Stimulated activated CD4-positive, alpha-beta T cell treated with anti-CD3 and anti-CD28 coated beads, Interleukin-1b, Interleukin-23, amount 100 ng/mL, for 1 hour (primary cell): ENCODE results near the gene C12orf75.
"Not testable (repeated sequence)": the region's sequence is repeated elsewhere in the genome, so short reads cannot be mapped to it uniquely, and the experiment has no call there.

Source experiments
- DNase-seq, 2 donors: peaks; one replicate each; pipeline ENCODE4 v3.0.0-alpha.2; 2020; ENCODE audit warnings: low read depth in 2 of 2

The C12orf75 gene

DNA sequence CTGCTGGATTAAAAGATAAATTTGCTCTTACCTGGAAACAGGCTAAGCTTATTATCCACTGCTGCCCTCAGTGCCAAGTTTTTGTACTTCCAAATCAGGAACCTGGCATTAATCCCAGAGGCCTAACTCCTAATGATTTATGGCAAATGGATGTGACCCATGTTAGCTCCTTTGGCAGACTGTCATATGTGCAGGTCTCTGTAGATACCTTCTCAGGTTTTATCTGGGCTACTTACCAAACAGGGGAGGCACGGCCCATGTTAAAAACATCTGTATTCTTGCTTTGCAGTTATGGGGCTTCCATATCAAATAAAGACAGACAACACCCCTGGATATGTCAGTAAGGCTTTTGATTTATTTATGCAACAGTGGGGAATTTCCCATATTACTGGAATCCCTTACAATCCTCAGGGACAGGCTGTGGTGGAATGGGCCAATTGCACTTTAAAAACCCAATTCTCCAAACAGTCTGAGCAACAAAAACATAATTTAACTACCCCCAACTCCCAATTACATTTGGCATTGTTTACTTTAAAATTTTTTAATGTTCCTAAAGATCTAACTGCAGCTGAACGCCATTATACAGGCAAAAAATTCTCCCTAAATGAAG lies 19.9 kb upstream of the C12orf75 start:
- DNase-seq, result not testable (repeated sequence)

DNA sequence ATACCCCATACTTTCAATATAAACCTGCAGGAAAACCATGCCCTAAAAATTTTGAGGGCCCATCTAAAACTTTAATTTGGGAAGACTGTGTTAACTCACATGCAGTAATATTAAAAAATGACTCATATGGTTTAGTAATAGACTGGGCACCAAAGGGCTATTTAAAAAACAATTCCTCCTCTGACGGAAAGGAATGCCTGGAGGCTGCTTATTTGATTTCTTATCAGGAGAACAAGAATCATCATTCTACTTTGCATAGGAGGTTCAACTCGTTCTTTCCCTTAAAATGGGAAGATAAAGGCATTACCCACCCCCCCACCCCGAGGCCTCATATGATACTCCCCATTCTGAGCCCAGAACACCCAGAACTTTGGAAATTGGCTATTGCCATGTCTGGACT lies 18.6 kb upstream of the C12orf75 start:
- DNase-seq, result not testable (repeated sequence)

DNA sequence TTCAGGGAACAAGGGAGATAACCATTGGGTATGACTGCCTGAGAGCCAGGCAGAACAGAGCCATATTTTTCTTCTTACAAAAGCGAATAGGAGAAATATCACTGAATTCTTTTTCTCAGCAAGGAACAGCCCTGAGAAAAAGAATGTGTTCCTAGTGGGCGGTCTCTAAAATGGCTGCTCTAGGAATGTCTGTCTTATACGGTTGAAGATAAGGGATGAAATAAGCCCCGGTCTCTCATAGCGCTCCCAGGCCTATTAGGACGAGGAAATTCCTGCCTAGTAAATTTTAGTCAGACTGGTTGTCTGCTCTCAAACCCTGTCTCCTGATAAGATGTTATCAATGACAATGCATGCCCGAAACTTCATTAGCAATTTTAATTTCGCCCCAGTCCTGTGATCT lies 16.7 kb upstream of the C12orf75 start:
- not testable (repeated sequence) for DNase-seq

DNA sequence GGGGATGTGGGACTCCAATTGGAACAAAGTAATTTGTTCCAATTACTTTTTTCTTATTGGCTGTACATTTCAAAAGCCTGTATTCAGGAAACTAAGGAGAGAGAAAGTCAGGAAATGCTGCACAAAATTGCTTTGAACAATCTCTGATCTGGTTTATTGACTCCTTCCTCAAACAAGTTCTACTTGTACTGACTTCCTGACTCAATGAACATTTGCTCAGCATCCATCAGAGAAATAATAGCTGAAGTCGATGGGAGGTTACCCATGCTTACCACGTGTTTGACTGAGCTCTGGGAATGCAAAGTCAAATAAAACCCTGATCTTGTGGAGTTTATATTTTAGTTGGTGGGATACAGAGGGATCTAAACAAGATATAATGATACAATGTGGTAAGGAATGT lies 15.4 kb upstream of the C12orf75 start:
- no peak for DNase-seq

DNA sequence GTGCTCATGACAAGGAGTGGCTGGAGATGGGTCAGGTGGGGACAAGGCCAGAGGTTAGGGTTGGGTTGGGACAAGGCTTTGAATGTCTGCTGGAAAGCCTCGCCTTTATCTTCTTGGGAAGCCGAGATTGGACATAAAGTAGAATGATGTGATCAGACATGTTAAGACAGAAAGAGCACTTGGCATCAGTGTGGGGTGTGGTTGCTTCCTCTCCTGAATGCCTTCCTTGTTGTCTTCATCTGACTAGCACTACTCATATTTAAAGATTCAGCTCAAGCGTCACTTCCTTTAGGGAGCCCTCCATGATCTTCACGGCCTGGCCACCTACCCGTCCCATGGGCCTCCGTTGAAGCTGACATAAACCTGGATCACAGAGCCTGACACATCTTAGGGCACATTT lies 14.8 kb upstream of the C12orf75 start:
- DNase-seq, result no peak

DNA sequence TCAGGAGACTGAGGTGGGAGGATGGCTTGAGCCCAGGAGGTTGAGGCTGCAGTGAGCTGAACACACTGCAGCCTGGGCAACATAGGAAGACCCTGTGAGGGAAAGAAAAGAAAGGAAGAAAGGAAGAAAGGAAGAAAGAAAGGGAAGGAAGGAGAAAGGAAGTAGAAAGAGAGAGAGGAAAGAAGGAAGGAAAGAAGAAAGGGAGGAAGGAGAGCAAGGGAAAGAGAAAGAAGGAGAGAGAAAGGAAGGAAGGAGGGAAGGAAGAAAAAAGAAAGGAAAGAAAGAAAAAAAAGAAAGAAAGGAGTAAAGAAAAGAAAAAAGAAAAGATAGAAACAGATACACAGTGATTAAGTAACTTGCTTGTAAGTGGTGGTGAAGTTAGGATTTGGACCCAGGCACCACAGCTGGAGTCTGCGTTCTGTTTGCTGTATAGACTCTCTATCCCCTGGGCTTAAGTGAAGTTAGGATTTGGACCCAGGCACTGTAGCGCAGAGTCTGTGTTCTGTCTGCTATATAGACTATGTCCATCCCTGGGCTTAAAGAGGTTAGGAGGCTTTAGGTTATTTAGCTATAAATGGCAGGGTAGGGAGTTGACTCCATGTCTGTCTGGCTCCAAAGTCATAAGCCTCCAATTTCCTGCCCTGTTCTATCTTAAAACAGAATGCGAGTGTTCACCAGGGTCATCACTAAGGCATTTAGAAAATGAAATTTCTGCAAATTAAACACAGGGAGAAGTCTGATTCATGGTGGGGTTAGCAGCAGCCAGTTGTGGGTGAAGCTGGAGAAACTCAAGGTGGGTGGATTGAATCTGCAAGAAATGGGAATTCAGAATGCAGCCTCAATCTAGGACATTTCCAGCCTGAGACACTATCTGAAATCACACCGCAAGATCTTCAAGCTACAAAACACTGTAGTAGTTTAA lies 13.3 kb upstream of the C12orf75 start:
- no peak for DNase-seq

DNA sequence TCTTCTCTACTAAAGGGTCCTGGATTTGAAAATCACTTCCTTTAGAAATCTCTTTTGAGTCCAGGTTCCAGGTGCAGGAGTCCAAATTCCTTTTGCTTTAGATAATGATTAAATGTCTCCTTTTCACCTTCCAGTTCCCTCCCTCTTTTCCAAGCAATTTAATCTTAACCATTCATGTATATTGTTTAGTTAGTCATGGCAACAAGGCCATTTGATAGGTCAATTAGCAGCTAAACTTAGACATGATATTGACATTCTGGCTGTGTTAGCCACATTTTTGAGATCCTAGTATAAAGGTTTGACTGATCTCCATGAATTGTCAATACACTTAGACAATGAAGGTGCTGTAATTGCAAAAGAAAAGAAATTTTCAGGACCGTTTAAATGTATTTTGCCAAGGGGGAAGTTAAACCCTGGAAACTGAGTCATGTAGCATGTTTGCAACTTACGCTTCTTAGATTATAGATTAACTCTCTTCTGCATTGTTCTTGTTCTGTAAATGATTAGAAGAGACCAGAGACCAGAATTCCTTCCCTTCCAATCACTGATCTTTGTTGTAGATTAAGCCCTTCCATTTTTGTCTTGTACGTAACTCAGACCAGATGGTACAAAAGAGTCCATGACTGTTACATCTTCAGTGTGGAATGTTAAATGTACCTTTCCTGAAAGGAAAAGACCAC lies 12.4 kb upstream of the C12orf75 start:
- DNase-seq, result no peak

DNA sequence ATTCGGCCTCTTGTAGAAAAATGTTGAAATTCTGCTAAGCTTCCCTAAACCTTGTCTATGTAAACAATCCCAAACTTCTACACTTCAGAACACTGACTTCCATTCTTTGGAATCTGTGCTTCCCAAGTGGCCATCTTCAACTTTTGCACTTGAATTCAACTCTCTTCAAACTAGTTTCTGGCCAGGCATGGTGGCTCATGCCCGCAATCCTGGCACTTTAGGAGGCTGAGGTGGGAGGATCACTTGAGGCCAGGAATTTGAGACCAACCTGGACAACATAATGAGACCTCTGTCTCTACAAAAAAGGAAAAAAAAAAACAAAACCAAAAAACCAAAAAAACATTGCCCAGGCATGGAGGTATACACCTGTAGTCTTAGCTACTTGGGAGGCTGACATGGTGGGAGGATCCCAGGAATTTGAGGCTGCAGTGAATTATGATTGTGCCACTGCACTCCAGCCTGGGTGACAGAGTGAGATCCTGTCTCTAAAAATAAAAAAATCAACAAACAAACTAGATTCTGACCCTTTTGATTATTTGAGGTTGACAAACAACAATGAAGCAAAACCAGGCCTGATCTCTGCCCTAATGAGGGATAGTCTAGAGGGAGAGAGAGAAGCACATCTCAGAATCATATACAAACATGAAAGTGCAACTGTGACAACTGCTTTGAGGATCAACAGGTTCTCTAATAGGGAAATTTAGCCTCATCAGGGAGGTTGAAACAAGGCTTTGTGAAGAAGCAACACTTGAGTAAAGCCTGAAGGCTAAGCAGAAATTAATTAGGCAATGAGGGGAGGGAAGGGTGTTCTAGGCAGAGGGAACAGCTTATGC lies 11.6 kb upstream of the C12orf75 start:
- no peak for DNase-seq

DNA sequence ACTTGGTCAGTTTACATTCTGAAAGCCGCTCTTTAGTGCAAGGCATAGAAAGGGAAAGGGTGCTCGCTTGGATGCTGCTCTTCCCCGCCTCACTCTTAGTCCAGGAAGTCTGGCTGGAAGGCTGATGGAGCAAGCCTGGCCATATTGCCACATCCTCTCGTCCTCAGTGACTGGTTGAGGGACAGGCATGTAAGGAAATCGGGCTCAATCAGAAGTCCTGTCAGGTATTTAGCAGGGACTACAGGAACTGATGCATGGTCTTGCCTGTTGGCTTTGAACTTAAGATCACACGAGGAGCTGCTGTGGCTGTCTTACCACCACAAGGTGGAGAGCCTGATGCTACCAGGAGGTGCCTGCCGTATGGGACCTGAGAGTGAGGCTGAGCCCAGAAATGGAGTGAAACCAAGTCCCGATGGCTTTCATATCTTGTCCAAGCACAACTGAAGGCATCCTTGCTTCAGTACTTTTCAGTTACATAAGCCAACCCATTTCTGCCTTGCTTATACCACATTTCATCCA lies 10.7 kb upstream of the C12orf75 start:
- DNase-seq, result no peak

DNA sequence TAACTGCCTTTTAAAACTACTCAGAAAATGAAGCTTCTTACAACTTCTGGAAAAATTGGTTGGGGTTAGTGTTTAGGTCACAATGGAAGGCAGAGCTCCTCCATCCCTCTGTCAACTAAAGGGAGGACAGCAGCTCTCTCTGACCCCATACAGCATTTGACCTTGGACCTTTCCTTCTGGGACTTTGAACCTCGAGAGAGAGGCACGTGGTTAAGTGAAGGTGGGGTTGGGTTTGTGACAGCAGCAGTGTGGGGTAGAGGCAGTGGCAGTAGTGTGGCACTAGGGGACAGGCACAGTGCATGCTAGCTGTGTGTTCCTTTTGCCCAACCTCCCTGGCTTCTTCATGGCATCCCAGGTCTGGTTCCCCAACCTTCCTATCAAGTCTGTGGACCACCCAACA lies 9.4 kb upstream of the C12orf75 start:
- no peak for DNase-seq

DNA sequence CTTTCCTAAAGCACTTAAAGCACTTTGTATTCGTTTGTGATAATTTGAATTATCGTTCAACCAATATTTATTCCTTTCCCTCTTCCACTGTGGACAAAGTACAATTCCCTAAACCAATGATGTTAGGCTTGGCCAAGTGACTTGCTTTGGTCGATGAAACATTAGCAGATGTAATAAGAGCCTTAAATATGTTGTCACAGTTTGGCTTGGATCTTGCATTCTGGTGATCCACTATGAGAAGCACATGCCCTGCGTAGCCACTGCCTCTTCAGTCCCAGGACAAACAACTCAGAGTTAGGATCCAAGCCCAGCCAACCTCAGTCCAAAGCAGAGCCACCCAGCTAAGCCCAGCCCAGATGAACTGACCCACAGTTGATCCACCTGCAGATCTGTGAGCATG lies 8.4 kb upstream of the C12orf75 start:
- no peak for DNase-seq

DNA sequence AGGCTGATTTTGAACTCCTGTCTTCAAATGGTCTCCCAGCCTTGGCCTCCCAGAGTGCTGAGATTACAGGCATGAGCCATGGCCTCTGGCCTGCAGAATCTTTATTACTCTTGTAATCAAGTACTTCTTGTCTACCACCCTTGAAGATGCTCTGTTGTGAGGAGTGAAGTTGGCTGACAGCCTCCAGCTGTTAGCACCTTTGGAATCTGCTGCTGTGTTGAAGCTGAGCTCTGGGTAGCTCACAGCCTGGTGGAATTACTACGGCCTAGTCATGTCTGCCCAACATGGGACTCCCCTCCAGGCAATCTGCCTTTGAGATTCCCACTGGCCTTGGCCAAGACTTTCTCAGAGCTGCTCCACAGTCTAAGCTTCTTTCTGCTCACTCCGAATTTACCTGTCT lies 5.8 kb upstream of the C12orf75 start:
- DNase-seq, result no peak

DNA sequence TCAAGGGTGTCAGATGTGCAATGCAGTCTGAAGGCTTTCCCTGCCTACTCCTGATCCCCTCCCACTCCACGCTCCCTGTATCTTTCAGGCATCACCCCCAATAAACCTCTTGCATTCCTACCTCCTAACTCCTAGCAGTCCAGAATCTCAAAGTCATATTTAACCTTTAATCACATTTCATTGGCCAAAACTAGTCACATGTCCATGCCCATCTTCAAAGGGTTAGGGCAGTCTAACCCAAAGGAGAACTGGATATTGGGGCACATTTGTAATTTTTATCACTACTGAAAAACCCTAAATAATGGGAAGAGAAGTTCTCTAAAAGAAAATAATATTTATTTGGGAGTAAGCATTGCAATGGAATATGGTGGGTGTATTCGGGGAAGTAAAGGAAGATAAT lies 5.4 kb upstream of the C12orf75 start:
- no peak for DNase-seq

DNA sequence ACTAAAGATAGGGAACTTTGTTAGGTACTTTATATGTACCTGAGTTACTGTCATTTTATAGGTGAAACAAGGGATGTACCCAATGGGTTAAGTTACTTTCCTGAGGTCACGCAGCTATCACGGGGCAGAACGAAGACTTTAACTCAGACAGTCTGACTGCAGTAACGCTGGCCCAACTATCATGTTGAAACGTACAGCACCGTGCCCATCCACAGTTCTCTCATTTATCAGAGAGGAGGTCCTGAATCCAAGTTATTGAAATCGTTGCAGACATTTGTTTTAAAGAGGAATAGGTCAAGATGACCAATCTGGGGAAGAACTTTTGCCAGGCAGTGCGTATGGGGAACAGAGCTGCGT lies 587 bp upstream of the C12orf75 start:
- DNase-seq, result no peak

DNA sequence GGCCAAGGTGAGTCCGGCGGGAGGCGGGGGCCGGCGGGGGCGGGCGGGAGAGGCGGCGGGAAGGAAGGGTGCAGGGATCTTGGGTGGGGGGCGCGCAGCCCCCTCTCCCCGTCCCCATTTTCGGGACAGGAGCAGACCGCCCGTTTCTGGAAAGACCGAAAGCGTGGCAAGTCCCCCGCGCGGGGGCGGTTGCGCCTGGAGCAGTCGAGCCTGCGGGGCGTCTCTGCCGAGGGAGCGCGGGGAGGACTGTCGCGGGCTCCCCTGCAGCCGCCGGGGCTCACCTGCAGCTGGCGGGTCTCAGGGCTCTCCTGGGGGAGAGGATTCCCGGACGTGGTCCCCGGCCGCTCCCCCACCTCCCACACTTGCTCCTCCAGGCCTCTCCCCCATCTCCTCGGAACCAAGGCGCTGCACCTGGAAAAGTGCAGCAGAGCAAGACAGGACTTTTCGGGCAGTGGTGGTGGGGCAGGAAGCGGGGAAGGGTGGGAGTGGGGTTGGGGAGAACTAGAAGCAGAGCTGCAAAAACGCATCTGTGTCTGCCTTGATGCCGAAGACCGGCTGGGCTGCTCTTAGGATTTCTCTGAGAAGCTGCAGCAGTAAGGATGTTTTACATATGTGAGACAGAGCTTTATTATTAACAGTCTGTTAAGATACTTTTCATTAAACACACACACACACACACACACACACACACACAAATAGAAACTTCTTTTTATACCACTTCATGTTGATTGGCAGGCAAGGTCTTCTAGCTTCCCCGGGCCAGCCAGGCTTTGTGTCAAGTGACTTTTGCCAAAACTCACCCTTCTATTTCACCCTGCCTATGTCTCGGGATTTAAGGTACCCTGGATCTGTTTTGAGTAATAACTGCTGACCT lies 677 bp downstream of the C12orf75 start:
- DNase-seq, result peak in 1 of 2 donors; percentile 3

DNA sequence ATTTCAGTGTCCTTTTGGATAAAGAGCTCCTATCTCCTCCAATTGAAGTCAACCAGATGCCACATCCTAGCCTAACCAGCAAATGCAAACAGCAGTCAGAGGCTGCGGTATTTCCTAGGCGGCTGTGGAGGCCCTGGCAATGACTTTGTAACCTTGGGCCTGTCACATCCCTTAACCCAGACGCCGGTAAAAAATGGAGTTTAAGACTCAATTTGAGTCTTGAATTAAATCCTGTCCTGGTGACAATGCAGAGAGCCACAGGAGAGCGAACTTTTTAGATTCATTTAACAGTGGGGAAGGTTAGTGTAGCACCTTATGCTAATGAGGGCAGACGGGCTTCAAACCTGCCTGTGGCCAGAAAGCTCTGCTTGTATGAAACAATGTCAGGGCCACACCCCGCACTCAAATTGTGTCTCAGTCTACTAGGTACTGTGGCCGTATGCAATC lies 1.3 kb downstream of the C12orf75 start:
- no peak for DNase-seq

DNA sequence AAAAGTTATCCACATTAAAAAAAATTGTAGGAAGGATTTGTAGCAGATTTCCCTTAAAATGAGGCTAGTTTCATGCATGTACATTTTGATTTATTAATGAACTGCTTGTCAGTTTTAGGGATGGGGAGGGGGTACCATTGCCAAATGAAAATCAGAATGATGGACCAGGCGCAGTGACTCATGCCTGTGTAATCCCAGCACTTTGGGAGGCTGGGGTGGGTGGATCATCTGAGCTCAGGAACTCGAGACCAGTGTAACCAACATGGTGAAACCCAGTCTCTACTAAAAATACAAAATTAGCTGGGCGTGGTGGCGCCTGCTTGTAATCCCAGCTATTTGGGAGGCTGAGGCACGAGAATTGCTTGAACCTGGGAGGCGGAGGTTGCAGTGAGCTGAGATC lies 1.8 kb downstream of the C12orf75 start:
- not testable (repeated sequence) for DNase-seq

DNA sequence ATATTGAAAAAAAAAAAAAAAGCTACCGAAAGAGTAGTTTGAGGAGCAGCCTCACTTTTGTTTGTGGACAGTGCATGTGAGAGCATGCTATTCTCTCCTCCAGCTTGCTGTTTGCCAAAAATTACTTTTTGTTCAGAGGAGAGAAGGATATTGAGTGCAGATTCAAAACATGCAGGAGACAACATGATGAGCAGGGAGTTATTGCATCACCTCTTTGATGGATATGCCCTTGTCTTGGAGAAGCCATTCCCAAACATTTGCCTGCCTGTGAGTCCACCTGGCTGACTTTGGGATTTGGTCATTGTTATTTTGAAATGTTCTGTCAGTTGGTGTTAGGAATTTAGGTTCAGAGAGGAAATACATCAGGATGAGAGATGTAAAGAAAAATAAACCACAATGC lies 2.4 kb downstream of the C12orf75 start:
- no peak for DNase-seq

DNA sequence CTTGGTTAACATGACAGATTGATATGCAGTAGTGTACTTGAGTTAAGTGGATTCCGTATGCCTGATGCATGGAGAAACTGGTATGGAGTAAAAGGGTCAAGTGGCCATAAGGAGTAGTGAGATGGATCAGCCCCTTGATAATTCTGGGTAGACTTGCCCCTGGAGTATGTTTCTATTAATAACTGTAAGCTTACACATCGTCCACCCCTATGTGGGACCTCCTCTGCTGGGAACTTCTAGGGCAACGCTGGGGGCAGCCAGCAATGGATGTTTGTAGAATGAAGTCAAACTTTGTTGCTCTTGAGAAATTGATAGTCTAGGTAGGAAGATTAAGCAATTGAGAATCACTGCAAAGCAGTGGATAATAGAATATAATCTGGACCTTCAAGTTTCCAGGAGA lies 3.5 kb downstream of the C12orf75 start:
- no peak for DNase-seq

DNA sequence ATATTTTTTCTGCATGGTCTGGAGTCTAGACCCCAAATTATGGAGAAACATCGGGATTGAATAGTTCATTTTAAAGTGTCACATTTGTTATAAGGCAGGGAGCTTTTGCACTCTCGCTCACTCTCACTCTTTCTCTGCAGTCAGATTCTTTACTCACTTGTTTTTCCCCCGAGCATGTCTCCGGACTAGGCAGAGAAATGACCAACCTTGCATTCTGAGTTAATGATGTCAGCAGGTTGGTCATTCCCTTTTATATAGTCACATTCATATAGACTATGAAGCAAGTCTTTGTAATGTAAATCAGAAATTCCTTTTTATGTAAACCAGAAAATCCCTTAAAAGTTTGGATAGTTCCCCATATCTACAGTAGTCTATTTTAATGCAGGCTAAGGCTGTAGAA lies 4.1 kb downstream of the C12orf75 start:
- DNase-seq, result no peak

DNA sequence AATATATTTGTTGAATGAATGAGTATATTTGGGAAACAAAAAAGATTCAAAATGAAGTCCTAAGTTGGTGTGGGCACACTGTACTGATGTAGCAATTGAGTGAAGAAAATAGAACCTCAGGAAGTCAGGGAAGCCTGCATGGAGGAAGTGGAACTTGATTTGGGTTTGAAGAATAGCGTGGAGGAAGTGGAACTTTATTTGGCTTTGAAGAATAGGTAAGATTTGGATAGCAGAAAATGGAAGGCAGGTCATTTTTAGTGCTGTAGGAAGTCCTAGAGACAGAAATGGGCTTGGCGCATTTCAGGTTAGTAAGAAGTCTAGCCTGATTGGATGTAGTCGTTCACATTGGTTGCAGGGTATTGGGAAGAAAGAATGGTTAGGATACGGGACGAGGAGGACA lies 5.4 kb downstream of the C12orf75 start:
- no peak for DNase-seq
